ENCODE data around the gene OCRL. TPM values are rescaled to one million over a fixed set of nuclear protein-coding genes. Genes with fewer than 3 reads are reported as not detected.
A peak's percentile ranks its signal among the peaks of the same experiment; 100 is the strongest.

OCRL gene
- total RNA-seq, 1 experiment from 2014 or later: 19.4 TPM

GRCh38 chrX:129600981-129601424 is 60.9 kb downstream of the OCRL start:
- ATAC-seq (peak; percentile 41), DNase-seq (peak; percentile 51)

GRCh38 chrX:129606918-129607317 is 66.9 kb downstream of the OCRL start:
- ChIA-PET POLR2A (ENCODE audit: unreplicated experiment) (no interaction called here), CTCF (no interaction called here)
- Histone ChIP-seq H3K4me3 (ENCODE audit: low read length) (no peak overlapping the region), H3K9ac (ENCODE audit: low read length) (no peak overlapping the region), H4K20me1 (ENCODE audit: low read length) (no peaks in the 10 kb centered on the region), H3K4me1 (ENCODE audit: insufficient read depth, low read length) (peaks cover 12% of the 10 kb centered on the region; the same call in 1 of the 2 replicates), H3K36me3 (ENCODE audit: low read depth, low read length) (no peaks in the 10 kb centered on the region), H3K27me3 (ENCODE audit: low read length) (no peaks in the 10 kb centered on the region), H3F3A (ENCODE audit: low read length, unreplicated experiment) (no peaks in the 10 kb centered on the region), H3K9me2 (replicated peaks; ENCODE audit: low read length) (no peaks in the 10 kb centered on the region), H3K4me2 (ENCODE audit: low read length) (peak overlapping the region; percentile 40; the same call in 1 of the 2 replicates), H3K27ac (ENCODE audit: low read length) (no peak overlapping the region), H3K79me2 (ENCODE audit: low read length) (no peaks in the 10 kb centered on the region), H3K9me3 (ENCODE audit: low read length) (no peaks in the 10 kb centered on the region), H2AFZ (ENCODE audit: low read length) (peak overlapping the region; percentile 53; the same call in 1 of the 2 replicates)
- TF ChIP-seq EZH2 (IDR thresholded peaks at IDR 0.05; ENCODE audit: low read length, unreplicated experiment) (no peak), CTCF (conservative IDR thresholded peaks at IDR 0.05; ENCODE audit: low read depth, low read length) (peak; percentile 73), EZH2phosphoT487 (IDR thresholded peaks at IDR 0.05; ENCODE audit: borderline replicate concordance, low read length) (no peak)
- ATAC-seq (peak; percentile 51), DNase-seq (peak; percentile 77)
- BruUV-seq (replicated peaks): no TSS peak
- intact Hi-C loops (cut with micrococcal nuclease): loop anchor here (1.0 to 10.0 kb wide), 5 partner anchors 48 to 454 kb away; partner anchors contain the start of genes APLN and UTP14A

More at GRCh38 chrX:129600981-129601424, 60.9 kb downstream of the OCRL start:
- no peaks in the 10 kb centered on the region for H3K27me3 ChIP-seq (ENCODE audit: low read length)
- no peak overlapping the region for H3K9ac ChIP-seq (ENCODE audit: low read length)
- H3K36me3 ChIP-seq (ENCODE audit: low read depth, low read length): no peaks in the 10 kb centered on the region
- H2AFZ ChIP-seq (ENCODE audit: low read length): no peak overlapping the region
- no peaks in the 10 kb centered on the region for H3F3A ChIP-seq (ENCODE audit: low read length, unreplicated experiment)
- peaks cover 9% of the 10 kb centered on the region; the same call in 1 of the 2 replicates for H3K4me1 ChIP-seq (ENCODE audit: insufficient read depth, low read length)
- no peaks in the 10 kb centered on the region for H3K9me2 ChIP-seq (replicated peaks; ENCODE audit: low read length)
- BruUV-seq (replicated peaks): no TSS peak
- H3K9me3 ChIP-seq (ENCODE audit: low read length): no peaks in the 10 kb centered on the region
- no peak overlapping the region for H3K27ac ChIP-seq (ENCODE audit: low read length)
- ChIA-PET POLR2A (ENCODE audit: unreplicated experiment) (no interaction called here), CTCF (interaction anchor here (0.5 to 0.7 kb wide), 2 partner anchors 13 to 460 kb away, joined by 3 to 7 read pairs; no protein-coding TSS in a partner anchor)
- no peaks in the 10 kb centered on the region for H4K20me1 ChIP-seq (ENCODE audit: low read length)
- no peak overlapping the region for H3K4me3 ChIP-seq (ENCODE audit: low read length)
- TF ChIP-seq CTCF (conservative IDR thresholded peaks at IDR 0.05; ENCODE audit: low read depth, low read length): peak; percentile 74
- TF ChIP-seq EZH2phosphoT487 (IDR thresholded peaks at IDR 0.05; ENCODE audit: borderline replicate concordance, low read length): no peak
- no peak overlapping the region for H3K4me2 ChIP-seq (ENCODE audit: low read length)
- intact Hi-C loops (cut with micrococcal nuclease): loop anchor here (5.0 to 10.0 kb wide), 2 partner anchors 304 to 591 kb away; partner anchors contain the start of gene UTP14A
- no peaks in the 10 kb centered on the region for H3K79me2 ChIP-seq (ENCODE audit: low read length)

GRCh38 chrX:129608496-129608895 is 68.4 kb downstream of the OCRL start:
- no peak overlapping the region for H3K4me3 ChIP-seq (ENCODE audit: low read length)
- no peaks in the 10 kb centered on the region for H4K20me1 ChIP-seq (ENCODE audit: low read length)
- intact Hi-C loops (cut with micrococcal nuclease): loop anchor here (10.0 kb wide), 1 partner anchor 296 kb away; the partner anchor contains the start of gene UTP14A
- H3K9me2 ChIP-seq (replicated peaks; ENCODE audit: low read length): no peaks in the 10 kb centered on the region
- no peak overlapping the region for H2AFZ ChIP-seq (ENCODE audit: low read length)
- peaks cover 12% of the 10 kb centered on the region; the same call in 1 of the 2 replicates for H3K4me1 ChIP-seq (ENCODE audit: insufficient read depth, low read length)
- no peak for ATAC-seq
- H3K79me2 ChIP-seq (ENCODE audit: low read length): no peaks in the 10 kb centered on the region
- H3K36me3 ChIP-seq (ENCODE audit: low read depth, low read length): no peaks in the 10 kb centered on the region
- POLR2A ChIA-PET (ENCODE audit: unreplicated experiment): no interaction called here
- no peaks in the 10 kb centered on the region for H3K9me3 ChIP-seq (ENCODE audit: low read length)
- TF ChIP-seq EZH2phosphoT487 (IDR thresholded peaks at IDR 0.05; ENCODE audit: borderline replicate concordance, low read length) (no peak), CTCF (conservative IDR thresholded peaks at IDR 0.05; ENCODE audit: low read depth, low read length) (no peak), EZH2 (IDR thresholded peaks at IDR 0.05; ENCODE audit: low read length, unreplicated experiment) (no peak)
- H3K27ac ChIP-seq (ENCODE audit: low read length): no peak overlapping the region
- H3K4me2 ChIP-seq (ENCODE audit: low read length): no peak overlapping the region
- H3K9ac ChIP-seq (ENCODE audit: low read length): no peak overlapping the region
- no TSS peak for BruUV-seq (replicated peaks)
- DNase-seq: no peak
- CTCF ChIA-PET: no interaction called here
- no peaks in the 10 kb centered on the region for H3K27me3 ChIP-seq (ENCODE audit: low read length)
- no peaks in the 10 kb centered on the region for H3F3A ChIP-seq (ENCODE audit: low read length, unreplicated experiment)
